GM18867 (cell line): ENCODE results near the gene RHEX.
A peak's percentile ranks its signal among the peaks of the same experiment; 100 is the strongest.
"Not testable (repeated sequence)": the region's sequence is repeated elsewhere in the genome, so short reads cannot be mapped to it uniquely, and the experiment has no call there.

ENCODE experiments used
- ATAC-seq: cut with Tn5 transposase; IDR thresholded peaks from one replicate; pipeline ENCODE4 v1.9.1; 2021; ENCODE audit warnings: mild to moderate bottlenecking, moderate library complexity; ENCODE audit not compliant: unreplicated experiment

The RHEX gene

GRCh38 chr1:206058289-206058926 is 5.4 kb downstream of the RHEX start:
- ATAC-seq: not testable (repeated sequence)

GRCh38 chr1:206058927-206059292 is 5.9 kb downstream of the RHEX start:
- ATAC-seq: no peak

GRCh38 chr1:206059355-206059915 is 6.5 kb downstream of the RHEX start:
- ATAC-seq: no peak

GRCh38 chr1:206060844-206061243 is 7.9 kb downstream of the RHEX start:
- no peak for ATAC-seq

GRCh38 chr1:206062464-206062863 is 9.5 kb downstream of the RHEX start:
- no peak for ATAC-seq

GRCh38 chr1:206064001-206064400 is 11.0 kb downstream of the RHEX start:
- ATAC-seq: not testable (repeated sequence)

- ATAC-seq: not testable (repeated sequence)
Observed at GRCh38 chr1:206064501-206064900, 11.5 kb downstream of the RHEX start.

- ATAC-seq: no peak
Observed at GRCh38 chr1:206065547-206066145, 12.7 kb downstream of the RHEX start.

- peak; percentile 94 for ATAC-seq
Observed at GRCh38 chr1:206066479-206067171, 13.7 kb downstream of the RHEX start.

GRCh38 chr1:206067486-206068227 is 14.7 kb downstream of the RHEX start:
- ATAC-seq: no peak

- ATAC-seq: no peak
Observed at GRCh38 chr1:206068314-206068713, 15.3 kb downstream of the RHEX start.

- ATAC-seq: no peak
Observed at GRCh38 chr1:206070627-206071304, 17.8 kb downstream of the RHEX start.

GRCh38 chr1:206074839-206075238 is 21.9 kb downstream of the RHEX start:
- no peak for ATAC-seq

- ATAC-seq: no peak
Observed at GRCh38 chr1:206075786-206076755, 23.1 kb downstream of the RHEX start.

GRCh38 chr1:206079135-206079534 is 26.2 kb downstream of the RHEX start:
- no peak for ATAC-seq

- ATAC-seq: no peak
Observed at GRCh38 chr1:206080026-206080820, 27.2 kb downstream of the RHEX start.

GRCh38 chr1:206081856-206082255 is 28.9 kb downstream of the RHEX start:
- no peak for ATAC-seq

- ATAC-seq: no peak
Observed at GRCh38 chr1:206082831-206083695, 30.1 kb downstream of the RHEX start.
